ENCODE data around the gene CERS6. TPM values are rescaled to one million over a fixed set of nuclear protein-coding genes. Genes with fewer than 3 reads are reported as not detected.
"Not testable (repeated sequence)": the region's sequence is repeated elsewhere in the genome, so short reads cannot be mapped to it uniquely, and the experiment has no call there.

Gene CERS6
- total RNA-seq, 4 donors from 2014 or later = 46.6 to 67.7 (median 53.6) TPM

GRCh38 chr2:168787098-168787781 is 331.2 kb downstream of the CERS6 start:
- WGBS = 93% methylated on average over 3 of the region's 3 CpGs

GRCh38 chr2:168787782-168788376 is 331.8 kb downstream of the CERS6 start:
- DNase-seq (ENCODE audit: extremely low spot score) = no peak
- H3K27ac ChIP-seq (replicated peaks in 1 of 4) = no peak overlapping the region
- H3K36me3 ChIP-seq = no peaks in the 10 kb centered on the region
- intact Hi-C loops (cut with DNase I) = no loop called here
- no peaks in the 10 kb centered on the region for H3K27me3 ChIP-seq
- H3K4me1 ChIP-seq = no peaks in the 10 kb centered on the region
- TF ChIP-seq CTCF (IDR thresholded peaks at IDR 0.05) (no peak), POLR2A (IDR thresholded peaks at IDR 0.05; ENCODE audit: low read depth) (no peak), POLR2AphosphoS5 (IDR thresholded peaks at IDR 0.05) (no peak), EP300 (IDR thresholded peaks at IDR 0.05) (no peak)
- H3K9me3 ChIP-seq = no peaks in the 10 kb centered on the region
- no peak overlapping the region for H3K4me3 ChIP-seq
- WGBS = 79% methylated on average over 1 of the region's 1 CpG

More at GRCh38 chr2:168787098-168787781, 331.2 kb downstream of the CERS6 start:
- TF ChIP-seq POLR2A (IDR thresholded peaks at IDR 0.05; ENCODE audit: low read depth) = no peak
- TF ChIP-seq EP300 (IDR thresholded peaks at IDR 0.05) = no peak
- TF ChIP-seq CTCF (IDR thresholded peaks at IDR 0.05) = no peak
- no peak for TF ChIP-seq POLR2AphosphoS5 (IDR thresholded peaks at IDR 0.05)
- Histone ChIP-seq H3K27me3 (no peaks in the 10 kb centered on the region), H3K9me3 (no peaks in the 10 kb centered on the region), H3K36me3 (no peaks in the 10 kb centered on the region), H3K27ac (replicated peaks in 1 of 4) (no peak overlapping the region), H3K4me3 (no peak overlapping the region), H3K4me1 (no peaks in the 10 kb centered on the region)
- DNase-seq (ENCODE audit: extremely low spot score) = no peak
- intact Hi-C loops (cut with DNase I) = no loop called here

GRCh38 chr2:168789776-168790175 is 333.7 kb downstream of the CERS6 start:
- H3K36me3 ChIP-seq = no peaks in the 10 kb centered on the region
- no peak for DNase-seq (ENCODE audit: extremely low spot score)
- no peak overlapping the region for H3K27ac ChIP-seq (replicated peaks in 1 of 4)
- no peaks in the 10 kb centered on the region for H3K9me3 ChIP-seq
- intact Hi-C loops (cut with DNase I) = no loop called here
- WGBS = 68% methylated on average over 7 of the region's 7 CpGs
- H3K4me3 ChIP-seq = no peak overlapping the region
- no peaks in the 10 kb centered on the region for H3K4me1 ChIP-seq
- TF ChIP-seq POLR2A (IDR thresholded peaks at IDR 0.05; ENCODE audit: low read depth) (no peak), POLR2AphosphoS5 (IDR thresholded peaks at IDR 0.05) (no peak), CTCF (IDR thresholded peaks at IDR 0.05) (no peak), EP300 (IDR thresholded peaks at IDR 0.05) (no peak)
- H3K27me3 ChIP-seq = no peaks in the 10 kb centered on the region

- intact Hi-C loops (cut with DNase I) = no loop called here
- Histone ChIP-seq H3K4me3 (no peak overlapping the region), H3K27ac (replicated peaks in 1 of 4) (no peak overlapping the region), H3K27me3 (no peaks in the 10 kb centered on the region), H3K9me3 (no peaks in the 10 kb centered on the region), H3K36me3 (no peaks in the 10 kb centered on the region), H3K4me1 (no peaks in the 10 kb centered on the region)
- 80% methylated on average over 5 of the region's 5 CpGs for WGBS
- no peak for DNase-seq (ENCODE audit: extremely low spot score)
- TF ChIP-seq POLR2A (IDR thresholded peaks at IDR 0.05; ENCODE audit: low read depth) = no peak
- TF ChIP-seq EP300 (IDR thresholded peaks at IDR 0.05) = no peak
- TF ChIP-seq POLR2AphosphoS5 (IDR thresholded peaks at IDR 0.05) = no peak
- TF ChIP-seq CTCF (IDR thresholded peaks at IDR 0.05) = no peak
Observed at GRCh38 chr2:168790226-168790902, 334.3 kb downstream of the CERS6 start.

- intact Hi-C loops (cut with DNase I); H3K4me1 ChIP-seq; DNase-seq (ENCODE audit: extremely low spot score); H3K36me3 ChIP-seq; H3K27ac ChIP-seq (replicated peaks in 1 of 4); H3K9me3 ChIP-seq; H3K4me3 ChIP-seq; H3K27me3 ChIP-seq: not testable (repeated sequence)
- 80% methylated on average over 2 of the region's 2 CpGs for whole genome bisulfite sequencing
Observed at GRCh38 chr2:168791140-168791539, 335.1 kb downstream of the CERS6 start.

Data from esophagus muscularis mucosa (tissue), 4 donors.